ENCODE measurements around the gene USP3. TPM values are rescaled to one million over a fixed set of nuclear protein-coding genes. Genes with fewer than 3 reads are reported as not detected.

USP3 gene
- total and polyA plus RNA-seq, 10 of the 15 experiments (the other 5 are each of a cell fraction or from before 2014, with no cell fraction given), result 23.8 to 64.5 (median 50.3) TPM

DNA sequence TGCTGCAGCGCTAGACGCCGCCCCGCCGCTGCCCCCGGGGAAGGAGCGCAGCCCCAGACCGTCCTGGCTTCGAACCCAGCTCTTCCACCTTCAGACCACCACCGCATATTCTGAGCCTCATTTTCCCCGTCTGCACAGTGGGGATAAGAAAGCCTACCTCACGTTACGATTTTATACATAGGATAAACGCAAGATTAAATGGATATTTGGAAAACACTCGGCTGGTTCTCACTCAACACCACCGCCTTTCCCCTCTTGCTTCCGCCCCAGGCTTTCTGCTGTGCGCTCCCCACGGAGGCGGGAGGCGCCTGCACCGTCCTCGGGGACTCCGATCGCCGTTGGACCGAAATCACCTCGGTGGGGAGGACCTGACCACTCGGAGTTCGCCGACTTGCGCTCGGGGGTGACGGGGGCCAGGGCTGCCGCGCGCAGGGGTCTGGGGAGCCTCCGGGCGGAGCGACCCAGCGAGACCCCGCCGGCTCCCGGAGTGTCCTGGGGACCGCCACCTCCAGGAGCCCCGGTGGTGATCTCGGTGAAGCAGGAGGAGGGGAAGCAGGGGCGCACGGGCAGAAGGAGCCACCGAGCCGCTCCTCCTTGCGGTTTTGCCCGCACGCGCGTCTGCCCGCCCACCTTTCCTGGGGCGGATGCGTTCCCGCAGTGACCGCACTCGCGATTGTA is 96.8 kb downstream of the USP3 start:
- Histone ChIP-seq H4K20me1 (ENCODE audit: control insufficient read depth, insufficient read depth) (no peaks in the 10 kb centered on the region), H3K4me1 (ENCODE audit: control insufficient read depth, insufficient read depth, low read length) (peaks cover 29% of the 10 kb centered on the region), H2AFZ (ENCODE audit: control insufficient read depth, low read depth, low read length) (peak overlapping the region; percentile 74), H3K9me3 (replicated peaks; ENCODE audit: control insufficient read depth, insufficient read depth, low read length) (no peaks in the 10 kb centered on the region), H3K27me3 (replicated peaks in 1 of 2; ENCODE audit: control insufficient read depth in 2 of 2, insufficient read depth in 2 of 2, low read length in 1 of 2) (no peaks in the 10 kb centered on the region), H3K27ac (ENCODE audit: control insufficient read depth, insufficient read depth) (peak overlapping the region; percentile 78), H3K9ac (ENCODE audit: control insufficient read depth, insufficient read depth, low read length) (peak overlapping the region; percentile 91), H3K36me3 (ENCODE audit: control insufficient read depth in 2 of 2, insufficient read depth in 2 of 2, low read length in 1 of 2) (peaks cover 0 to 2% of the 10 kb centered on the region in 2 experiments; a peak in 1 of 4 replicates), H3K4me2 (ENCODE audit: control insufficient read depth, insufficient read depth) (peak overlapping the region; percentile 93), H3K4me3 (peak overlapping the region; percentile 87), H3K79me2 (ENCODE audit: control insufficient read depth, insufficient read depth, low read length) (peaks cover 18% of the 10 kb centered on the region)
- no TSS peak for BruUV-seq (replicated peaks)
- ChIA-PET POLR2A (interaction anchor here (0.6 to 8.8 kb wide), 10 partner anchors 9 to 489 kb away, joined by 3 to 66 read pairs (median 4); partner anchors contain the start of gene USP3), RAD21 (ENCODE audit: unreplicated experiment) (interaction anchor here (0.9 to 8.2 kb wide), 14 partner anchors 9 to 489 kb away, joined by 3 to 113 read pairs (median 10); partner anchors contain the start of gene USP3), SMC1A (ENCODE audit: uncharacterized antibody, unreplicated experiment) (interaction anchor here (0.6 to 9.7 kb wide), 23 partner anchors 9 to 466 kb away, joined by 3 to 150 read pairs (median 5); partner anchors contain the start of gene USP3), CTCF (interaction anchor here (0.6 to 11.3 kb wide), 10 partner anchors 9 to 467 kb away, joined by 3 to 272 read pairs (median 10); partner anchors contain the start of genes DAPK2 and USP3)
- DNase-seq (ENCODE audit: low read depth, low spot score) (no peak), ATAC-seq (peak; percentile 13), FAIRE-seq (no peak)
- intact Hi-C loops (cut with micrococcal nuclease; ENCODE audit: unreplicated experiment), result no loop called here
- 1% methylated on average over 51 of the region's 63 CpGs for WGBS (ENCODE audit: insufficient coverage, insufficient replicate concordance, low lambda C conversion rate, missing lambda C conversion rate)
- in situ Hi-C loops (cut with MboI), result no loop called here
- TF ChIP-seq ZNF274 (IDR thresholded peaks at IDR 0.05; ENCODE audit: insufficient read depth, insufficient read length), result no peak
- peak; percentile 16; the same call in 1 of the 2 replicates for TF ChIP-seq CREM (IDR thresholded peaks at IDR 0.05; ENCODE audit: low read depth)
- peak; percentile 85 to 92 for TF ChIP-seq BHLHE40 (IDR thresholded peaks at IDR 0.05; ENCODE audit: borderline replicate concordance in 1 of 2, low read depth in 2 of 2, low read length in 1 of 2)
- no peak for TF ChIP-seq PML (IDR thresholded peaks at IDR 0.05; ENCODE audit: low read length)
- peak in 1 of 2 experiments; percentile 59; a peak in 2 of 3 replicates for TF ChIP-seq EGR1 (IDR thresholded peaks at IDR 0.05; ENCODE audit: borderline replicate concordance in 1 of 2, low read depth in 2 of 2, low read length in 2 of 2)
- no peak for TF ChIP-seq DPF2 (IDR thresholded peaks at IDR 0.05)
- no peak for TF ChIP-seq CHD1 (IDR thresholded peaks at IDR 0.05; ENCODE audit: low read depth, low read length)
- 0 out of 2 replicates have a peak, but pooled peaks have one; percentile 56 for TF ChIP-seq POLR2AphosphoS5 (IDR thresholded peaks at IDR 0.05; ENCODE audit: low read length)
- peak in 1 of 2 experiments; percentile 74; a peak in 1 of 4 replicates for TF ChIP-seq IKZF2 (IDR thresholded peaks at IDR 0.05)
- no peak for TF ChIP-seq FOXM1 (IDR thresholded peaks at IDR 0.05; ENCODE audit: low read depth, low read length)
- 0 out of 2 replicates have a peak, but pooled peaks have one; percentile 17 for TF ChIP-seq RB1 (IDR thresholded peaks at IDR 0.05; ENCODE audit: borderline replicate concordance)
- no peak for TF ChIP-seq CHD4 (IDR thresholded peaks at IDR 0.05)
- TF ChIP-seq PAX8 (IDR thresholded peaks at IDR 0.05), result no peak
- TF ChIP-seq IKZF1 (conservative IDR thresholded peaks at IDR 0.05), result peak; percentile 53; the same call in 1 of the 2 replicates
- TF ChIP-seq, protein P1, sequence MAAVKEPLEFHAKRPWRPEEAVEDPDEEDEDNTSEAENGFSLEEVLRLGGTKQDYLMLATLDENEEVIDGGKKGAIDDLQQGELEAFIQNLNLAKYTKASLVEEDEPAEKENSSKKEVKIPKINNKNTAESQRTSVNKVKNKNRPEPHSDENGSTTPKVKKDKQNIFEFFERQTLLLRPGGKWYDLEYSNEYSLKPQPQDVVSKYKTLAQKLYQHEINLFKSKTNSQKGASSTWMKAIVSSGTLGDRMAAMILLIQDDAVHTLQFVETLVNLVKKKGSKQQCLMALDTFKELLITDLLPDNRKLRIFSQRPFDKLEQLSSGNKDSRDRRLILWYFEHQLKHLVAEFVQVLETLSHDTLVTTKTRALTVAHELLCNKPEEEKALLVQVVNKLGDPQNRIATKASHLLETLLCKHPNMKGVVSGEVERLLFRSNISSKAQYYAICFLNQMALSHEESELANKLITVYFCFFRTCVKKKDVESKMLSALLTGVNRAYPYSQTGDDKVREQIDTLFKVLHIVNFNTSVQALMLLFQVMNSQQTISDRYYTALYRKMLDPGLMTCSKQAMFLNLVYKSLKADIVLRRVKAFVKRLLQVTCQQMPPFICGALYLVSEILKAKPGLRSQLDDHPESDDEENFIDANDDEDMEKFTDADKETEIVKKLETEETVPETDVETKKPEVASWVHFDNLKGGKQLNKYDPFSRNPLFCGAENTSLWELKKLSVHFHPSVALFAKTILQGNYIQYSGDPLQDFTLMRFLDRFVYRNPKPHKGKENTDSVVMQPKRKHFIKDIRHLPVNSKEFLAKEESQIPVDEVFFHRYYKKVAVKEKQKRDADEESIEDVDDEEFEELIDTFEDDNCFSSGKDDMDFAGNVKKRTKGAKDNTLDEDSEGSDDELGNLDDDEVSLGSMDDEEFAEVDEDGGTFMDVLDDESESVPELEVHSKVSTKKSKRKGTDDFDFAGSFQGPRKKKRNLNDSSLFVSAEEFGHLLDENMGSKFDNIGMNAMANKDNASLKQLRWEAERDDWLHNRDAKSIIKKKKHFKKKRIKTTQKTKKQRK (IDR thresholded peaks at IDR 0.05; ENCODE audit: low read depth, low read length), result no peak
- 0 out of 2 replicates have a peak, but pooled peaks have one; percentile 52 for TF ChIP-seq NBN (IDR thresholded peaks at IDR 0.05)
- TF ChIP-seq MEF2B (IDR thresholded peaks at IDR 0.05; ENCODE audit: partially characterized antibody, poor library complexity, severe bottlenecking), result peak; percentile 11
- TF ChIP-seq, protein P2, sequence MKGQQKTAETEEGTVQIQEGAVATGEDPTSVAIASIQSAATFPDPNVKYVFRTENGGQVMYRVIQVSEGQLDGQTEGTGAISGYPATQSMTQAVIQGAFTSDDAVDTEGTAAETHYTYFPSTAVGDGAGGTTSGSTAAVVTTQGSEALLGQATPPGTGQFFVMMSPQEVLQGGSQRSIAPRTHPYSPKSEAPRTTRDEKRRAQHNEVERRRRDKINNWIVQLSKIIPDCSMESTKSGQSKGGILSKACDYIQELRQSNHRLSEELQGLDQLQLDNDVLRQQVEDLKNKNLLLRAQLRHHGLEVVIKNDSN (IDR thresholded peaks at IDR 0.05; ENCODE audit: borderline replicate concordance, extremely low read length, insufficient read depth, low read depth, low read length), result no peak
- no peak for TF ChIP-seq HDAC2 (IDR thresholded peaks at IDR 0.05)
- 0 out of 4 replicates have a peak, but pooled peaks of 1 of the 2 experiments have one; percentile 32 for TF ChIP-seq EP300 (IDR thresholded peaks at IDR 0.05; ENCODE audit: borderline replicate concordance in 1 of 2, control insufficient read depth in 1 of 2, low read depth in 2 of 2, low read length in 2 of 2)
